ENCODE measurements around the gene ITPR3.

ITPR3 gene

DNA sequence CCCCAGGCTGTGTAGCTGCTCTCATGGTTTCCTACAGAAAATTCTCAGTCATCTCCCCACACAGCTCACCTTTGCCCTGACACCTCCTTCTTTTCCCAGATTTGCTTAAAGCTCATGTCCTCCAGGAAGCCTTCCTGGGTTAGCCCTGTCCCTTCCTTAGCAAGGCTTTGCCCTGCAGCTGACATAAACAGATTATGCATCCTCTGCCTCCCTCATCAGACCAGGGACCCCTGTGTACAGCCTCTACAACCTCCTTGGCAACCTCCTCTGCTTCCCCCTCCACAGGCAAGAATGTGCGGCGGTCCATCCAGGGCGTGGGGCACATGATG is 50.6 kb downstream of the ITPR3 start:
- DNase-seq, result no peak

DNA sequence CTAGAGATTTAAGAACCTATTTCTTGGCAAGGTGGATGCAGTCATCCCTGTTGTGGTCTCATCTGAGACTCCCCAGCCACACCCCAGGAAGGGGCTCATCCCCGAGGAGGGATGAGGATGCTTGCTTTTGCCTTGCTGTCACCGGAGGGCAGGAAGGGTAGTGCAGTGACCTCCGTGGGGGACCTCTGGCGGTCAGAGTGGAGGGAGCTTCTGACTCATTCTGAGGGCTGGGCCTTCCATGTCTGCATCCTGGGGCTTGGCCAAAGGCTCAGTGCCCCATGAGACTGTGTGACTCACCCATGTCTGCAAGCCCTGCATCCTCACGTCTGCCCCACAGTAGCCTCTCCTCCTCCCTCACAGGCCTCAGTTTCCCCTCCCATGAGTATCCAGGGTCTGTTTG is 51.7 kb downstream of the ITPR3 start:
- no peak for DNase-seq

DNA sequence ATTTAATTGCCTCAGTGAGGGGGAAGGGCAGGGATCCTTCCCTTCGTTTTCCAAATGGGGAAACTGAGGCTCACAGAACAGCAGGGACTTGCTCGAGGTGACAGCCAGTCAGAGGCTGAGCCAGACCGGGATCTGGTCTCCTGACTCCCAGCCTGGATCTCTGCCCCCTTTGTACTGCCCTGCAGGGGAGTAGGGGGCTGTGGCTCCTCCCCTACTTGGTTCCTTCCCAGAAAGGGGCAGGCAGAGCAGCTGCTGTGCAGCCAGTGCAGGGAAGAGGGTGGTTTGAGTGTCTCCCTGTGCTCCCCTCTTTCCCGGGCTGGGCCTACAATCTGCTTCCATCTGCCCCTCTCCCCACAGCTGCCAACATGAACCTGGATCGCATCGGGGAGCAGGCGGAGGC is 52.7 kb downstream of the ITPR3 start:
- DNase-seq, result no peak

DNA sequence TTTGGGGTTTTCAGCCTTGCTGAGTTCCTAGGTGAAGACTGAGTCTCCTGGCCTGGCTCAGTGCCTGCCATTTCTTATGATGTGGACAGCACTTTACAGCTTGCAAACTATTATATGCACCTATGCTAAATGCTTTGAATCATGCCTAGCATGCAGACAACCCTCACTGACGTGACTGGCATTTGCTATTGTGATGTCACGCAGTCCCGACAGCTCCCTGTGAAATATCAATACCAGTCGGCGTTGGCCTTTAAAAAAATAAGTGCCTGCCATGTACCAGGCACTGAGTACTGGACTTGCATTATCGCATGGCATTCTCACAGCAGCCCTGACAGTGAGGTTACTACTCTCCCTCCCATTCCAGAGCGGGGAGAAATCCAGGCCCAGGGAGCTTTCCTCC is 54.8 kb downstream of the ITPR3 start:
- DNase-seq, result no peak

- DNase-seq, result no peak
Observed at GRCh38 chr6:33676416-33677142, 55.5 kb downstream of the ITPR3 start.

DNA sequence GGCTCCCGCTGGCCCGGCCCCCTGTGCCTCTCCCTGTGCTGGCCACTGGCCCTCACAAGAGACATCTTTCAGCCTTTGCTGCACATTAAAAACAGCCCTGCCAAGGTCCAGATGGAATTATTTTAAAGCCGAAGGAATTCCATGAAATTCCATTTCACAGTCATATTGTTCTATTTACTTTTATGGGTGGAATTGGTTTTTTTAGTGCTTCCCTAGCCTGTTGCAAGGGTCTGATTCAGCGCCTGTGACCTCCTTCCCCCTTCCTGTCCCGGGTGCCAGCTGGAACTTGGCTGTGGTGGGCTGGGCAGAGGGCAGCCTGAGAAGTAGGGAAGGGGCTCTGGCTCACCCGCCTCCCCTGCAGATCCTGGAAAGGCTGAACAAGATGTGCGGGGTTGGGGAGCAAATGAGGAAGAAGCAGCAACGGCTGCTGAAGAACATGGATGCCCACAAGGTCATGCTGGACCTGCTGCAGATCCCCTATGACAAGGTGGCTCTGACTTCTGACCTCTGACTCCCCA is 56.1 kb downstream of the ITPR3 start:
- no peak for DNase-seq

GRCh38 chr6:33677689-33678088 is 56.6 kb downstream of the ITPR3 start:
- no peak for DNase-seq

DNA sequence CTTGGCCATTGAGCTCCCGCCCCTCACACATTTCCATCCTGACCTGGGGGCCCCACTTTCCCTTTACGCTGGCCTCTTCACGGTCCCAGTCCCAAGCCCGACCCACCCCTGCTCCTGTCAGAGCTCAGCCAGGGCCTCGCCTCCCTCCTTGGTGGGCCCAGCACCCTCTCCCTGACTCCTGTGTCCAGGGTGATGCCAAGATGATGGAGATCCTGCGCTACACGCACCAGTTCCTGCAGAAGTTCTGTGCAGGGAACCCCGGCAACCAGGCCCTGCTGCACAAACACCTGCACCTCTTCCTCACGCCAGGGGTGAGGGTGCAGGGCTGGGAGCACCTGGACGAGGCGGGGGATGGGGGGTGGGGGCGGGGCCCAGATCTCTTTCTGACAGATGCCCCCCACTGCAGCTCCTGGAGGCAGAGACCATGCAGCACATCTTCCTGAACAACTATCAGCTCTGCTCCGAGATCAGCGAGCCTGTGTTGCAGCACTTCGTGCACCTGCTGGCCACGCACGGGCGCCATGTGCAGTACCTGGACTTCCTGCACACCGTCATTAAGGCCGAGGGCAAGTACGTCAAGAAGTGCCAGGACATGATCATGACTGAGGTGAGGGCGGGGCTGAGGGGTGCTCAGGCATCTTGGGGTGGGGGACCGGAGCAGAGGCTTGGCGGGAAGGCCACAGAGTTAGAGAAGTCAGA is 57.3 kb downstream of the ITPR3 start:
- DNase-seq, result no peak

DNA sequence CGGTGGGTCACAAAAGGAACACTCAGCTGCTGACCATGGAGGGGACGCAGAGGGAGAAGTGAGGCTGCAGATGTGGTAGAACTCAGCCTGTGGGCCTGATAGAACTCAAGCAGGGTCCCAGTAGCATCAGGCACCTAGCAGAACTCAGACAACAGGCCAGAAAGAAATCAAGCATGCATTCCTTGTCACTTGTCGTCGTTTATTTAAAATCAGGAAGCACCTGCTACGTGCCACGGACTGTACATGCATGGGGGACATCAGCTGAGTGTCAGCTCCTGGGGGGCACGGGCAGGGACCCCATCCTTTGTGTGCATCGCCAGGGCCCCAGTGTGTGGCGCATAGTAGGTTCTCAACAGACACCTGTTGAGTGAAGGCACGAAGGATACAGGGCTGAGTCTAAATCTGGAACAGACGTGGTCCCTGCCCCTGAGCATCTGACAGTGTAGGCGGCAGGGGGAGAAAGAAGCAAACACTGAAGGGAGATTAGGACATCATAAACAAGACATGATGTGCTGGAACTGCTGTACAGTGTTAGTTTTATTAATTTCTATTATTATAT is 57.9 kb downstream of the ITPR3 start:
- DNase-seq, result no peak

DNA sequence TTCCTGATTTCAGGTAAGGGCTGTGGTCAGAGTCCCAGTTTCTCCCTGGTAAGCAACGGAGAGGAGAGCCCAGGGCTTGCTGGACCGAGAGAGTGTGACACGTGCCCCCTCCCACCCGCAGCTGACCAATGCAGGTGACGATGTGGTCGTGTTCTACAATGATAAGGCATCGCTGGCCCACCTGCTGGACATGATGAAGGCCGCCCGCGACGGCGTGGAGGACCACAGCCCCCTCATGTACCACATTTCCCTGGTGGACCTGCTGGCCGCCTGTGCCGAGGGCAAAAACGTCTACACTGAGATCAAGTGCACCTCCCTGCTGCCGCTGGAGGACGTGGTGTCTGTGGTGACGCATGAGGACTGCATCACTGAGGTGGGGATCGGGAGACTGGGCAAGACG is 58.6 kb downstream of the ITPR3 start:
- no peak for DNase-seq

DNA sequence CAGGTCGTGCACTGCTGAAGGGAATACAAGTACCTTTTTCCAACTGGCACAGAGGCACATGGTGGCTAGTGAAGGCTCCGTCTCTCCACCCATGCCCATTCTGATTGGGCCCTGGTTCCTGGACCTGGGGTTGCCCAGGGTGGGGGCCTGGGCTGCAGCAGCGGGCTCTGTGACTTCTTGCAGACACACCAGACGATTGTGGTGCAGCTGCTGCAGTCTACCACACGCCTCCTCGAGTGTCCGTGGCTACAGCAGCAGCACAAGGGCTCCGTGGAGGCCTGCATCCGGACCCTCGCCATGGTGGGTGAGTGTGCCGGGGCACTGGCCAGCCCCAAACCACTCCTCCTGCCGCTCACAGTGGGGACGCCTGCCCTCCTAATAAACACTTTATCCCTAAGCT is 61.2 kb downstream of the ITPR3 start:
- DNase-seq, result no peak

- DNase-seq, result peak; percentile 44 to 58
Observed at GRCh38 chr6:33683051-33683571, 62.0 kb downstream of the ITPR3 start.

DNA sequence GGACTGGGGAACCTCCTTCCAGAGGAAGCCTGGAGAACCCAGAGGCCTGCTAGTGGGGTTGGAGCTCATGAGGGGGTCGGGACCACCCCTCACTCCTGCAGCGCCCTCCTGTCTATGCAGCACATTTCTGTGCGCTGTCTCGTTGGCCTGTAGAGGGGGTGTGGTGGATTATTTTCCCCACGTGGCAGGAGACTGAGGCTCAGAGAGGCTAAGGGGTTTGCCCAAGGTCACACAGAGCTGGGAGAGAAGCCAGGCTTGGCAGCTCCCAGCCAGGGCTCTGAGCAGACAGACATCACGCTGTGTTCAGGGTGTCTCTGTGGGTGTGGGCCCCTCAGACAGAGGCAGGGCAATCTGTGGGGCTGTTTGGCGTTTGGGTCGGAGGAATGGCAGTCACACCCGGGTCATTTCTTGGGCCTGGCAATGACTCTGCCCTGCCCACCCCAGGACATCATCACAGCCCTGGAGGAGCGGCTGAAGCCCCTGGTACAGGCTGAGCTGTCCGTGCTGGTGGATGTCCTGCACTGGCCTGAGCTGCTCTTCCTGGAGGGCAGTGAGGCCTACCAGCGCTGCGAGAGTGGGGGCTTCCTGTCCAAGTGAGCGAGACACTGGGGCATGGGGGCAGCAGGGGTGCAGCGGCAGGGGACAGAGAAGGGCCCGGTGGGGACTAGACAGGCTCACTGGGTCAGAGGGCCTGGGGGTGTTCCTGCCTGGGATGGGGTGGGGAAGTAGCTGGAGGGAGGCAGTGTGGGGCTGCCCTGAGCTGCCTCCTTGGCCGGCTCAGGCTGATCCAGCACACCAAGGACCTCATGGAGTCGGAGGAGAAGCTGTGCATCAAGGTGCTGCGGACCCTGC is 62.7 kb downstream of the ITPR3 start:
- no peak for DNase-seq

DNA sequence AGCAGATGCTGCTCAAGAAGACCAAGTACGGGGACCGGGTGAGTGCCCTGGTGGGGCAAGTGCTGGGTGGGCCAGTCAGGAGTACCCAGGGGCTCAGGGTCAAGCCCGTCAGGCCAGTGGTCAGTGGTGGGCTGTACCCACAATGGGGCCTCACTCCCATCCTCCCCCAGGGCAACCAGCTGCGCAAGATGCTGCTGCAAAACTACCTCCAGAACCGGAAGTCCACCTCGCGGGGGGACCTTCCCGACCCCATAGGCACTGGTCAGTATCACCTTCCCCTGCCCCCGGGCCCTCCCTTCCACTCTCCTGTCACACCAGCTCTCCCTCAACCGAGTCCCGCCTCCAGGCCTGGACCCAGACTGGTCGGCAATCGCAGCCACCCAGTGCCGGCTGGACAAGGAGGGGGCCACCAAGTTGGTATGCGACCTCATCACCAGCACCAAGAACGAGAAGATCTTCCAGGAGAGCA is 63.3 kb downstream of the ITPR3 start:
- no peak for DNase-seq

GRCh38 chr6:33684983-33685382 is 63.9 kb downstream of the ITPR3 start:
- DNase-seq, result no peak

- no peak for DNase-seq
Observed at GRCh38 chr6:33685411-33686224, 64.5 kb downstream of the ITPR3 start.

DNA sequence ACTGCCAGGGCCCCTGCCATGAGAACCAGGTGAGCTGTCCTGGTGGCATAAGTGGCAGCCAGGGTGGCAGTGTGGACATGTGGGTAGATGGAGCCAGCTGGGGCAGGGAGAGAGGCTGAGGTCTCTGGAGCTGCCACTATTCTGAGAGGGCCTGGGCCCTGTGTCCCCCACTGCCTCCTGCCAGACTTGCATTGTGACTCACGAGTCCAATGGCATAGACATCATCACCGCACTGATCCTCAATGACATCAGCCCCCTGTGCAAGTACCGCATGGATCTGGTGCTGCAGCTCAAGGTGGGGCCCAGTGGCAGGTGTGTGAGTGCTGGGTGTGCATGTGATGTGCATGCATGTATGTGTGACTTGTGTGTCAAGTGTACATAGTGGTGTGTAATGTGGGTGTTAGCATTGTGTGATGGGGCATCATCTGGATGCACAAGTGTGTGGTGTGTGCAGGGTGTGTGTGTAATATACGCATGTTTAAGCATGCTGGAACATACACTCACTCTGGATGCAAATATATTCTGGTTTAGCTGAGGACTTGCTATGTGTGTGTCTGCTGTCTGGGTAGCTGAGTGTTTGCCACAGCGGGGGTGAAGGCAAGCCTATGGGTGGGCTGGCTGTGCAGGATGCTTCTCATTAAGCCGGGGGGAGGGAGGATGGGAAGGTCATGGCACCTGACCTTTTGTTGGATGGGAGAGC is 65.3 kb downstream of the ITPR3 start:
- no peak for DNase-seq

- DNase-seq, result no peak
Observed at GRCh38 chr6:33686981-33687975, 66.2 kb downstream of the ITPR3 start.

DNA sequence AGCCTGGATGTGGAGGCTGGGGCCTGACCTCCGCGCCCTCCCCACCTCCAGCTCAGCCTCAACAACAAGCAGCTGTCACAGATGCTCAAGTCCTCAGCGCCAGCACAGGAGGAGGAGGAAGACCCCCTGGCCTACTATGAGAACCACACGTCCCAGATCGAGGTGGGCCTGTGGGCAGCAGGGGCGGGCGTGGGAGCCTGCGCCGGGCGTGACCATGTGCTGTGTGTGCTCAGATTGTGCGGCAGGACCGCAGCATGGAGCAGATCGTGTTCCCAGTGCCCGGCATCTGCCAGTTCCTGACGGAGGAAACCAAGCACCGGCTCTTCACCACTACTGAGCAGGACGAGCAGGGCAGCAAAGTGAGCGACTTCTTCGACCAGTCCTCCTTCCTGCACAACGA is 66.9 kb downstream of the ITPR3 start:
- no peak for DNase-seq
